ENCODE data around the gene AGRN. TPM values are rescaled to one million over a fixed set of nuclear protein-coding genes. Genes with fewer than 3 reads are reported as not detected.

The AGRN gene
- total and polyA plus RNA-seq, 9 donors: 2.7 to 138 (median 14.3) TPM

- no peak overlapping the region for H3K4me3 ChIP-seq
These were observed 25.2 kb downstream of the AGRN start for GRCh38 chr1:1045129-1045528.

GRCh38 chr1:1046243-1046642, 26.3 kb downstream of the AGRN start:
- TF ChIP-seq POLR2A (IDR thresholded peaks at IDR 0.05): no peak
- DNase-seq: no peak
- no peaks in the 10 kb centered on the region for H3K27me3 ChIP-seq
- WGBS, 3 donors: 92 to 94% (median 93%) methylated on average over 20 of the region's 20 CpGs
- H3K4me1 ChIP-seq (ENCODE audit: insufficient read depth): no peaks in the 10 kb centered on the region
- H3K36me3 ChIP-seq: no peaks in the 10 kb centered on the region
- intact Hi-C loops (cut with DNase I): loop anchor here in 1 of 4 donors (10.0 kb wide), 1 partner anchor 249 kb away; no protein-coding TSS in a partner anchor
- H3K4me3 ChIP-seq: no peak overlapping the region
- H3K9me3 ChIP-seq: no peaks in the 10 kb centered on the region
- no peak overlapping the region for H3K27ac ChIP-seq

More at GRCh38 chr1:1045129-1045528, 25.2 kb downstream of the AGRN start:
- Histone ChIP-seq H3K27me3 (no peaks in the 10 kb centered on the region), H3K36me3 (no peaks in the 10 kb centered on the region), H3K4me1 (ENCODE audit: insufficient read depth) (peaks cover 2% of the 10 kb centered on the region), H3K9me3 (no peaks in the 10 kb centered on the region), H3K27ac (no peak overlapping the region)
- TF ChIP-seq POLR2A (IDR thresholded peaks at IDR 0.05) (no peak), EP300 (IDR thresholded peaks at IDR 0.05) (no peak), CTCF (IDR thresholded peaks at IDR 0.05) (no peak)
- intact Hi-C loops (cut with DNase I): loop anchor here in 1 of 4 donors (10.0 kb wide), 1 partner anchor 250 kb away; no protein-coding TSS in a partner anchor
- 93 to 97% (median 94%) methylated on average over 23 of the region's 23 CpGs for WGBS, 3 donors
- no peak for DNase-seq

GRCh38 chr1:1046767-1047166, 26.8 kb downstream of the AGRN start:
- H3K4me3 ChIP-seq: no peak overlapping the region
- 92 to 95% (median 93%) methylated on average over 26 of the region's 26 CpGs for WGBS, 3 donors
- no peaks in the 10 kb centered on the region for H3K36me3 ChIP-seq
- no peak for DNase-seq
- TF ChIP-seq EP300 (IDR thresholded peaks at IDR 0.05) (no peak), CTCF (IDR thresholded peaks at IDR 0.05) (no peak), POLR2A (IDR thresholded peaks at IDR 0.05) (no peak)
- intact Hi-C loops (cut with DNase I): loop anchor here in 1 of 4 donors (10.0 kb wide), 1 partner anchor 248 kb away; no protein-coding TSS in a partner anchor
- H3K27ac ChIP-seq: no peak overlapping the region
- no peaks in the 10 kb centered on the region for H3K9me3 ChIP-seq
- H3K4me1 ChIP-seq (ENCODE audit: insufficient read depth): no peaks in the 10 kb centered on the region
- no peaks in the 10 kb centered on the region for H3K27me3 ChIP-seq

- intact Hi-C loops (cut with DNase I): loop anchor here in 1 of 4 donors (10.0 kb wide), 1 partner anchor 247 kb away; no protein-coding TSS in a partner anchor
- WGBS, 3 donors: 93 to 94% (median 93%) methylated on average over 17 to 19 of the region's 19 CpGs
- Histone ChIP-seq H3K36me3 (no peaks in the 10 kb centered on the region), H3K4me3 (no peak overlapping the region), H3K9me3 (no peaks in the 10 kb centered on the region), H3K4me1 (ENCODE audit: insufficient read depth) (no peaks in the 10 kb centered on the region), H3K27me3 (no peaks in the 10 kb centered on the region), H3K27ac (no peak overlapping the region)
- no peak for DNase-seq
- TF ChIP-seq CTCF (IDR thresholded peaks at IDR 0.05) (no peak), EP300 (IDR thresholded peaks at IDR 0.05) (no peak), POLR2A (IDR thresholded peaks at IDR 0.05) (no peak)
These were observed 27.5 kb downstream of the AGRN start for GRCh38 chr1:1047407-1047806.

- Histone ChIP-seq H3K27me3 (no peaks in the 10 kb centered on the region), H3K4me1 (ENCODE audit: insufficient read depth) (no peaks in the 10 kb centered on the region), H3K27ac (no peak overlapping the region), H3K36me3 (no peaks in the 10 kb centered on the region), H3K4me3 (no peak overlapping the region), H3K9me3 (no peaks in the 10 kb centered on the region)
- TF ChIP-seq EP300 (IDR thresholded peaks at IDR 0.05) (no peak), CTCF (IDR thresholded peaks at IDR 0.05) (no peak), POLR2A (IDR thresholded peaks at IDR 0.05) (no peak)
- intact Hi-C loops (cut with DNase I): loop anchor here in 1 of 4 donors (10.0 kb wide), 1 partner anchor 247 kb away; no protein-coding TSS in a partner anchor
- DNase-seq: no peak
- 85 to 90% (median 89%) methylated on average over 22 to 25 of the region's 25 CpGs for WGBS, 3 donors
These were observed 28.0 kb downstream of the AGRN start for GRCh38 chr1:1047963-1048362.

All from ovary (tissue), 9 donors.